ENCODE data around the gene ZNF566.
A peak's percentile ranks its signal among the peaks of the same experiment; 100 is the strongest.
"Not testable (repeated sequence)": the region's sequence is repeated elsewhere in the genome, so short reads cannot be mapped to it uniquely, and the experiment has no call there.

The ZNF566 gene

GRCh38 chr19:36489118-36489919 is at the start of gene ZNF566:
Gene ZNF566 (minus strand): TSS chr19:36489561. CDS start chr19:36476557, 13,004 bp downstream.
- peak; percentile 92 for DNase-seq

DNA sequence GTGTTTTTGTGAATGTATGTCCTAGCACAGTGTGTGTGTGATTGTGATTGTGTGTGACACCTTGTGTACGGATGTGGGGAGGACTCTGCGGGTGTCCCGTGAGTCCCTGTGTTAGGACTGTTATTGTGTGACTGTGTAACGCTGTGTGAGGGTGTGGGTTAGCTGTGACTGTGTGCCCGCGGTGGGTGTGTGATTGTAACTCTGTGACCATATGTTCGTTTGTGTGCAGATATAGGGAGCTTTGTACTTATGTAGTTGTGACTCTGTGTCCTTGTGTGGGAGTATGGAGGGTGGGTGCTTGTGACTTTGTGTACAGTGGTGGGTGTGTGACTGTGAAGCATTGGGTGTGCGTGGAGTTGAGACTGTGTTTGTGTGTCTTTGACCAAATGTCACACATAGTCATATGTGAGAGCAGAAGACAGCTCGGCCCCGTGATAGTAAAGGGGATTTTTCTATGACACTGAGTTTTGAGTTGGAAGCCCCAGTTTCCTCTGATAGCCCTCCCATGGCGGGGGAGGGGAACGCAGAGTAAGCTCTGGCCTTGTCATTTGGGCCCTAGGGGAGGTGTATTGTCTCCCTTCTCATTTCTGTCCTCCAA is 39.7 kb upstream of the ZNF566 start:
- DNase-seq, result peak; percentile 45

GRCh38 chr19:36528194-36528920 is 39.0 kb upstream of the ZNF566 start, which contains the start of gene ZNF260:
Gene ZNF260 (minus strand): TSS chr19:36528271. CDS start chr19:36515238, 13,033 bp downstream.
- DNase-seq, result peak; percentile 90

DNA sequence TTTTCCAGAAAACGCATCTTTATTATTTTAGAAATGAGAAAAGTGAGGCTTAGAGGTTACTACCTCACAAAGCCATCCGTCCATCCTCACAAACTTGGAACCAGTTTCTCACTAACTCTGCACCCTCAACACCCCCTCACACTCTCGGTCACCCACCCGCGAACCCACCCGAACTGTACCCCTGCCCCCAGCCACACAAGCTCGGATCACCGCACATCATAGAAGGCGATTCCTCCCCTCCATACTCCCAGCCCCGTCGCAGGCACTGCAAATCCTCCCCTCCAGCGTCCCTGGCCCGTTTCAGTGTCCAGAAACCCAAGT is 38.5 kb upstream of the ZNF566 start:
- no peak for DNase-seq

GRCh38 chr19:36527341-36527740 is 38.0 kb upstream of the ZNF566 start:
- DNase-seq, result no peak

GRCh38 chr19:36526581-36526980 is 37.2 kb upstream of the ZNF566 start:
- DNase-seq, result no peak

DNA sequence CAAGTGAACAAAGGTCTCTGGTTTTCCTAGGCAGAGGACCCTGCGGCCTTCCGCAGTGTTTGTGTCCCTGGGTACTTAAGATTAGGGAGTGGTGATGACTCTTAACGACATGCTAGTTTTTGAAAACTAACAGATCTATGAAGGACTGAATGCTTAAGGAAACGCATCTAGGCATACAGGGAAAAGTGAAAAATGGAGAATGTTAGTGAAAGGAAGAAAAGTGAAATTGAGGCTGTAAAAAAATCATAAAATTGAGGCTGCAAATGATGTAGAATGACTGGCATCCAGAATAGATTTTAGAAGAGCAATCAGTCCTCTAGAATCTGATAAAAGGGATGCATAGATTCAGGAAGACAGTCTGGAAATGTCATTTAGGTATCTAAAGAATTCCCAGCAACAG is 35.3 kb upstream of the ZNF566 start:
- DNase-seq, result no peak

GRCh38 chr19:36514012-36514612 is 24.8 kb upstream of the ZNF566 start:
- DNase-seq, result no peak

- DNase-seq, result no peak
Observed at GRCh38 chr19:36508325-36508724, 19.0 kb upstream of the ZNF566 start.

GRCh38 chr19:36501973-36502372 is 12.6 kb upstream of the ZNF566 start:
- no peak for DNase-seq

- DNase-seq, result no peak
Observed at GRCh38 chr19:36497001-36497400, 7.6 kb upstream of the ZNF566 start.

DNA sequence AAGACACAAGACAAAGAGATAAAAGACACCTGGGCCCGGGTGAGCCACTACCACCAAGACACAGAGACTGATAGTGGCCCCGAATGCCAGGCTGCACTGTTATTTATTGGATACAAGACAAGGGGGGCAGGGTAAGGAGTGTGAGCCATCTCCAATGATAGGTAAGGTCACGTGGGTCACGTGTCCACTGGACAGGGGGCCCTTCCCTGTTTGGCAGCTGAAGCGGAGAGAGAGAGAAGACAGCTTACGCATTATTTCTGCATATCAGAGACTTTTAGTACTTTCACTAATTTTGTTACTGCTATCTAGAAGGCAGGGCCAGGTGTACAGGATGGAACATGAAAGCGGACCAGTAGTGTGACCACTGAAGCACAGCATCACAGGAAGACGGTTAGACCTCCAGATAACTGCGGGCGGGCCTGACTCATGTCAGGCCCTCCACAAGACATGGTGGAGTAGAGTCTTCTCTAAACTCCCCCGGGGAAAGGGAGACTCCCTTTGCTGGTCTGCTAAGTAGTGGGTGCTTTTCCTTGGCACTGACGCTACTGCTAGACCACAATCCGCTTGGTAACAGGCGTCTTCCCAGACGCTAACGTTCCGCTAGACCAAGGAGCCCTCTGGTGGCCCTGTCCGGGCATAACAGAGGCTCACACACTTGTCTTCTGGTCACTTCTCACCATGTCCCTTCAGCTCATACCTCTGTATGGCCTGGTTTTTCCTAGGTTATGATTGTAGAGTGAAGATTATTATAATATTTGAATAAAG is 3.5 kb upstream of the ZNF566 start:
- DNase-seq, result peak; percentile 13

- not testable (repeated sequence) for DNase-seq
Observed at GRCh38 chr19:36490846-36491245, 1.5 kb upstream of the ZNF566 start.

DNA sequence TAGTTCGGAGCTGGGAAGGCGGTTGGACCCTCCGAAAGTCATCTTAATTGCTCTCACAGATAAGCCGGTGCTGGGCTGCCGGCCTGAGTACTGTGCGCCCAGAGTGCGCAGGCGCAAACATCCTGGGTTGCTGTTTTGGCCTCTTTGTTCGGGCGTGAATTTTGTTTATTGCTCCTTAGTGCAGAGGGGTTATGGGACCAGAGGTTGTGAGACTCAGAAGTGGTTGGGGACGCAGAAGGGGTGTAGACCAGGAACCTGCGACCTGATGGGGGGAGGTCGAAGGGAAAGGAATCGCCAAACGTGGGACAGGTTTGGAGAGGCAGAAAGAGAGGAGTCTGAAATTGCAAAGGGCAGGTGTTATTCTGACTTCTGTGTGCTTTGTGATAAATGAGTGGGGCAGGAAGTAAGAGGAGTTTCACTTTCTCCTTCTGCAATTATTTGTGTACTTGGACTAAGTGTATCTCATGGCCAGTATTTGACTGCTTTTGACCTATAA is 607 bp upstream of the ZNF566 start:
- peak; percentile 82 for DNase-seq

DNA sequence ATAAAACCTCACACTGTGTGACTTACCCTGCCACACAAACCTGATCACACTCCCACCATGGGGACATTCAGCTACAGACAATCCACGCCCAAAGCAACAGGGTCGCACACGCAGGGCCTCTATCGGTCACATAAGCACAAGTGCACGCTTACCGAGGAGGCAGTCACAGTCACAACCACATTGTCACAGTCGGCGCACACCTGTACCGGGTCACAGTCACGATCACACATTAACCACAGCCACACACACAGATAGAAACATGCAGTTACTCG is 579 bp downstream of the ZNF566 start:
- DNase-seq, result no peak

- no peak for DNase-seq
Observed at GRCh38 chr19:36488118-36488845, 1.1 kb downstream of the ZNF566 start.

GRCh38 chr19:36483653-36484052 is 5.7 kb downstream of the ZNF566 start:
- no peak for DNase-seq

DNA sequence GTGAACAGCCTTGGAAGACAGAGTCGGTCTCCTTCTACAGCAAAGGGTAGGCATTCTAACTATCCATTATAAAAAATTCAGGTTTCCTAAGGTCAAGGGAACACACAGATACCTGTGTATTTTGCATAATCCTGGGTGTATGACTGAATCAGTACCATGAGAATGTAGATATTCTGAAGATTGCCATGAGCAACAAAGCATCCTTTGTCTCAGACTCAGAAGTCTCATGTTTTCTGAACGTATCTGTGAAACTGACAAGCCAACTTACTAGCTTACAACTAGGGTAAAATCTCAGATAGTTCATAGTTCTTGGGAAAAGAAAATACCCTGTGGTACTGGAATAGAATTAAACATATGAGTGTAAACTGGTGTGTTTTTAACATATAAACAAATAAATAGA is 6.5 kb downstream of the ZNF566 start:
- DNase-seq, result no peak

GRCh38 chr19:36460046-36460445 is 29.3 kb downstream of the ZNF566 start:
- DNase-seq, result no peak

GRCh38 chr19:36456831-36457230 is 32.5 kb downstream of the ZNF566 start:
- DNase-seq, result no peak

- DNase-seq, result no peak
Observed at GRCh38 chr19:36449059-36449670, 40.2 kb downstream of the ZNF566 start.

GRCh38 chr19:36441339-36441738 is 48.0 kb downstream of the ZNF566 start:
- DNase-seq, result no peak
